Neutrophil (primary cell): ENCODE results near the gene INHBC.

Source experiments
- H3K27ac ChIP-seq: fragments of 200-600 bp; sonication (generic); 2 replicates; pipeline ENCODE4 v1.5.1; 2016; ENCODE audit warnings: mild to moderate bottlenecking, moderate library complexity
- H3K27me3 ChIP-seq: fragments of 200-600 bp; sonication (generic); 2 replicates; pipeline ENCODE4 v1.6.0; 2016; ENCODE audit warnings: mild to moderate bottlenecking
- H3K36me3 ChIP-seq: fragments of 200-600 bp; sonication (generic); 2 replicates; pipeline ENCODE4 v1.5.1; 2017
- H3K4me1 ChIP-seq, 2 experiments: fragments of 200-600 bp in 1 of 2; sonication (generic) in 1 of 2; 1 replicate in 1 of 2; 2 replicates in 1 of 2; pipeline versions ENCODE4 v1.5.1 to v1.6.1; 2013 to 2016; ENCODE audit warnings: low read depth in 1 of 2, low read length in 1 of 2, mild to moderate bottlenecking in 1 of 2, moderate library complexity in 1 of 2; ENCODE audit not compliant: control insufficient read depth in 1 of 2, insufficient read depth in 1 of 2
- H3K4me3 ChIP-seq, 2 experiments: fragments of 200-600 bp in 1 of 2; sonication (generic) in 1 of 2; 1 replicate in 1 of 2; 2 replicates in 1 of 2; pipeline ENCODE4 v1.5.1; 2013 to 2016; ENCODE audit warnings: low read depth in 1 of 2, low read length in 1 of 2, mild to moderate bottlenecking in 1 of 2, moderate library complexity in 1 of 2
- H3K9me3 ChIP-seq: fragments of 200-600 bp; sonication (generic); 2 replicates; pipeline ENCODE4 v1.5.1; 2016
- CTCF ChIP-seq: fragments of 200-600 bp; sonication (generic); IDR thresholded peaks from 2 replicates; pipeline ENCODE4 v1.5.1; 2016; ENCODE audit warnings: antibody characterized with exemption

Gene INHBC

GRCh38 chr12:57430931-57431566 is 3.5 kb upstream of the INHBC start, which contains the start of gene R3HDM2:
R3HDM2 (minus strand) TSS chr12:57431043; CDS start chr12:57310428, 120,615 bp downstream.
- peak within 1 kb of the TSS; percentile 97 for H3K27ac ChIP-seq
- H3K9me3 ChIP-seq, result no peaks in the 10 kb centered on the region
- H3K27me3 ChIP-seq, result no peaks in the 10 kb centered on the region
- peak; percentile 45 for TF ChIP-seq CTCF
- H3K4me3 ChIP-seq, result peak within 1 kb of the TSS; percentile 66 to 85
- no peaks in the 10 kb centered on the region for H3K36me3 ChIP-seq
- peaks cover 30% of the 10 kb centered on the region in 2 experiments for H3K4me1 ChIP-seq

- Histone ChIP-seq H3K4me3 (peak overlapping the region; percentile 66 to 85), H3K36me3 (no peaks in the 10 kb centered on the region), H3K4me1 (peaks cover 30 to 32% of the 10 kb centered on the region in 2 experiments), H3K27ac (peak overlapping the region; percentile 97), H3K9me3 (no peaks in the 10 kb centered on the region), H3K27me3 (no peaks in the 10 kb centered on the region)
- no peak for TF ChIP-seq CTCF
Observed at GRCh38 chr12:57431654-57432188, 2.9 kb upstream of the INHBC start.

GRCh38 chr12:57433370-57433769 is 1.2 kb upstream of the INHBC start:
- H3K4me3 ChIP-seq, result no peak overlapping the region
- H3K27ac ChIP-seq, result no peak overlapping the region
- H3K27me3 ChIP-seq, result no peaks in the 10 kb centered on the region
- H3K36me3 ChIP-seq, result no peaks in the 10 kb centered on the region
- peaks cover 34 to 36% of the 10 kb centered on the region in 2 experiments for H3K4me1 ChIP-seq
- TF ChIP-seq CTCF, result no peak
- H3K9me3 ChIP-seq, result no peaks in the 10 kb centered on the region

GRCh38 chr12:57435293-57435692 is 709 bp downstream of the INHBC start:
- Histone ChIP-seq H3K27ac (peak overlapping the region; percentile 37), H3K27me3 (no peaks in the 10 kb centered on the region), H3K4me3 (no peak overlapping the region), H3K9me3 (no peaks in the 10 kb centered on the region), H3K4me1 (peaks cover 29 to 30% of the 10 kb centered on the region in 2 experiments), H3K36me3 (no peaks in the 10 kb centered on the region)
- TF ChIP-seq CTCF, result no peak

- H3K36me3 ChIP-seq, result no peaks in the 10 kb centered on the region
- H3K4me3 ChIP-seq, result no peak overlapping the region
- no peaks in the 10 kb centered on the region for H3K27me3 ChIP-seq
- no peak for TF ChIP-seq CTCF
- no peaks in the 10 kb centered on the region for H3K9me3 ChIP-seq
- peaks cover 30 to 31% of the 10 kb centered on the region in 2 experiments for H3K4me1 ChIP-seq
- no peak overlapping the region for H3K27ac ChIP-seq
Observed at GRCh38 chr12:57438400-57438799, 3.8 kb downstream of the INHBC start.
